ENCODE data around the gene CISH.

Gene CISH

DNA sequence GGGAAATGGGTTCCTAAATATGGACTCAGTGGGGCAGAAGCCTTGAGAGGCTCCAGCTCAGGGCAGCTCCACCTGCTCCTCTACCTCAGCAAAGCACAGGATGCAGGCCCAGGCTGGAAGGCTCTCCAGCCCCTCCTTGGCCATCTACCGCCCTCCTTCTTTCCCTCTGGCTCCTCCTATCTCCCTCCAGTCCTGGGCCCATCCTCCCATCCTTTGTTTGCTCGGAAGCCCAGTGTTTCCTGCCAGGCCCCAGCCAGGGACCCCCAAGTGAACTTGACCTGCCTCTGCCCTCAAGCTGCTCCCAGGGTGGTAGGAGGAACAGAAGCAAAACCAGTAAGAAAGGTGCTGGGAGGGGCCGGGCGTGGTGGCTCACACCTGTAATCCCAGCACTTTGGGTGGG, 25.4 kb upstream of the CISH start:
- DNase-seq, result no peak

DNA sequence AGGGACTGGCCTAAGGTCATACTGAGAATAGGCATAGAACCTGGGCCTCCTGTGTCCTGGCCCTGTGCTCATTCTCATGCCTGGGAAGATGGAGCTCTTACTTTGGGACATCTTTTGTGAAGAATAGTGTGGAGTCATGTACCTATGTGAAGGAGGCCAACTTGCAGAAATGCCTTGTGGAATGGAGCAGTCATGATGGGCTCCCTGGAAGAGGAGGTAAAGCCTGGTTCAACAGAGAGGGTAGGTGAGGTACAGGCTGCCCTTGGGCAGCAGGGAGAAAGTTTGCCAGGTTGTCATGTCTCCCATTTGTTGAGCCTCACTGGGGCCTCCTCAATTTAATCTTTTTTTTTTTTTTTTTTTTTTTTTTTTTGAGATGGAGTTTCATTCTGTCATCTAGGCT, 23.5 kb upstream of the CISH start:
- DNase-seq, result no peak

GRCh38 chr3:50633230-50633790, 21.7 kb upstream of the CISH start:
- DNase-seq, result no peak

DNA sequence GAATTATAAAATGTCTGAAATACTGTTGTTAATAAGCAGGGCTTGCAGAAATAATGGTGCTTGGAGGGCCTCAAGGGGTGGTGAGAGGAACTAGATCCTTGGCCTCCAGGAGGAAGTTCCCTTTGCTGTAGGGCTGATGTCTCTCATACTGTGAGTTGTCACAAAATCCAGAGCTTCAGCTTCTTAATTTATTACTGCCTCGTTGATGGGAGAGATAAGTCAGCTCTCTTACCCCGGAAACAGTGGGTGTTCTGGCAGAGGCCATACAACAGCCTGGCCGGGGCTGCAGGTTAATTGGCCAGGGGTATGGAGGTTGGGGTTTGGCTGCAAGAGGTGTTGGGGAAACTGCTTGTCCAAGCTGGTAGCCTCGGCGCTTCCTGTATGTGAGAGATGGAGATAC, 20.9 kb upstream of the CISH start:
- peak in 1 of 5 donors; percentile 32 for DNase-seq

GRCh38 chr3:50630877-50631276, 19.3 kb upstream of the CISH start:
- no peak for DNase-seq

- no peak for DNase-seq
Observed at GRCh38 chr3:50630394-50630793, 18.8 kb upstream of the CISH start.

GRCh38 chr3:50628601-50629000, 17.0 kb upstream of the CISH start:
- no peak for DNase-seq

- DNase-seq, result peak in 1 of 5 donors; percentile 30
Observed at GRCh38 chr3:50627407-50628051, 16.0 kb upstream of the CISH start.

GRCh38 chr3:50626401-50626800, 14.8 kb upstream of the CISH start:
- DNase-seq, result no peak

DNA sequence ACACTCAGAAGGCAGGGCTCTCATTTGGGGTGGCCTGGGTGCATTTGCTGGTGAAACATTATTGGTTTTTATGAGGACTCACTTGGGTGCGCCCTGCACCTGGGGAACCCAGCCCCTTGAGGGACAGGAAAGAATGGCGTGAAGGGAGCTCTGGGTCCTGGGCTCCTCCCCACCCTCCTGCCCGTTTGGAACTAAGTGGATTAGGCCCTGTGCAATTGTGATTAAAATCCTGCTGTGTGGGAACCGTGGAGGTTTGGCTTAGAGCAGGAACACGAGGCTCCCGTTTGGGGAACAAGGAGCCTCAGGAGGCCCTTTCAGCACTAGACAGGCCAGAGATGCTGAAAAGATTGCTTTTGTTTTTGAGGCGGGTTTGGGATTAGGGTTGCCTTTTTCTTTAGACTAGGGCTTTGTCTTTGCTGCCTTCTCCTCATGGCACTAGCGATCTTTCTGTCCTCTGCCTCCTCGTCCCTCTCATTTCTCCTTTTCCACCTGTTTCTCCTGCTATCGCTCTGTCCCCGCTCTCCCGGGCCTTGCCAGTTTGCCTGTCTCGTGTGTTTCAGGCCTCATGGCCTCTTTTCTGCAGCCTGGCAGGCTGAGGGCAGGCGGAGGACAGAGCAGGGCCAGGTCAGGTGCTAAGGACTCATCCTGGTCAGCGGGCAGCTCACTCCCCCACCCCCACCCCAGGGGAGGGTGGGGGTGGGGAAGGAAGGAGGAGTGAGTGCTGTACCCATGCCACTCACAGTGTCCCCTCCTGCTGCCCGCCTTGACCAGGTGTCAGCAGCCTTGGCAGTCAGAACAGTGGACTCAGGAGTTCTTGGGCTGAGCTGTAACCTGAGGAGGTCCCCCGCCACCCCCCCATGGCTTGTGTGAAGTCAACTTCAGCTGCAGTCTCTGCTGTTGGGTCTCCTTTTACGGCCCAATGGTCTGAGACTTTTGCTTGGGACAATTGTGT, 13.9 kb upstream of the CISH start:
- DNase-seq, result no peak

DNA sequence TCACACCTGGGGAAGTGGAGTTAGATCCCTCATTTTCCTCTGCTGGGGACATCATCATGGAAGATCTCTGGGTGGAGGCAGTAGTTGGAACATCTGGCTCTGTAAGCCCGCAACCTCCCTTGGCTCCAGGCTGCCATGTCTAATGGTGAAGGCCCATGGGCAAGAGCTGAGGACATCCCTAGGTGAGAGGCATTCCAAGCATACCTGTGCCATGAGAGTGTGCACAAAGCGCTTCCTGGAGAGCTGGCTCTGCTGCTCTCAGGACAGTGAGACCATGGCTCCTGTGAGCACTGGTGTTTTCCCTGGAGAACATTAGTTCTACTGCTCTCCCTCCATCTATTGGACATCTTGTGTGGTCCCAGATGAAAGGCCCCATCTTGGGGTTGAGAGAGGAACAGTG, 13.1 kb upstream of the CISH start:
- no peak for DNase-seq

GRCh38 chr3:50623840-50624474, 12.4 kb upstream of the CISH start:
- DNase-seq, result peak in 1 of 5 donors; percentile 86

GRCh38 chr3:50622881-50623280, 11.3 kb upstream of the CISH start:
- DNase-seq, result no peak

GRCh38 chr3:50620820-50621219, 9.2 kb upstream of the CISH start:
- no peak for DNase-seq

DNA sequence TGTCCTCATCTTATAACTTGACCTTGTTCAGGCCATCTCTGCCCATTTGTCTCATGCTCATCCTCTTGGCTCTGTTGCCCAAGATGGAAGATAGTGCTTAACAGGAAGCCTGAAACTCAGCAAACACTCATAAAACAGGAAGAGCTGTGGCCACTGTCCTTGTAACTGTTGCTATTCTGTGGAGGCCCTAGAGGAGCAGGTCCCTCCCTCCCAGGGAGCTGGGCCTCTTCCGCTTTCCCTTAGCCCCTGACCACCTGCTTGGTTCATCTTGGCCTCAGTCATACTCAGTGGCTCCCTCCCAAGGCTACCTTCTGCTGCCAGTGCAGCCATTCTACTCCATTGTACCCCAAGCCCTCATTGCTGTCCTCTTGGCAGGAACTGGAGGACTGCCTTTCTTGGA, 8.8 kb upstream of the CISH start:
- DNase-seq, result peak in 1 of 5 donors; percentile 67

DNA sequence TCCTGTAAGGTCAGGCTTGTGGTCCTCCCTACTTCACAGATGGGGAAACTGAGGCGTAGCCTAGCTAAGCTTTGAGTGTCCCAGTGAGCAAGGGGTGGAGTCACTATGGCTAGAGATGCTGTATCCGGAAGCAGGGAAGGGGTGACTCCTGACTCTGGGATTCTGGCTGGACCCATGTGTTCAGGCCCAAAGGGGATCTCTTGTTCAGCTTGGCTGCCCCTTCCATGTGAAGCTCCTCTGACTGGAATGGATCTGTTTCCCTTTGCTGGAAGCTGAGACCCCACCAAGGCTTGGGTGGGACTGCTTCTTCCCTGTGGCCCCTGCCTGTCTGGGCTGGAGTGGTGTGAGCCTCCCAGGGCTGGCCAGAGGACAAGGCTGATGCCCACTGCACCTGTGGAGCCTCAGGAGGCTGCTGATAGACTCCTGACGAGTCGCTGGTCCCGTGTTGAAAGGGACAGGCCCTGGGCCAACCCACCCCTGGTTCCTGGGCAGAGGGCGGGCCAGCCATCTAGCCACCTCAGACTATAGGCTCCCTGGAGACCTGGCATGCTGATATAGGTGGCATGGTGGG, 6.4 kb upstream of the CISH start:
- DNase-seq, result peak in 1 of 5 donors; percentile 57

DNA sequence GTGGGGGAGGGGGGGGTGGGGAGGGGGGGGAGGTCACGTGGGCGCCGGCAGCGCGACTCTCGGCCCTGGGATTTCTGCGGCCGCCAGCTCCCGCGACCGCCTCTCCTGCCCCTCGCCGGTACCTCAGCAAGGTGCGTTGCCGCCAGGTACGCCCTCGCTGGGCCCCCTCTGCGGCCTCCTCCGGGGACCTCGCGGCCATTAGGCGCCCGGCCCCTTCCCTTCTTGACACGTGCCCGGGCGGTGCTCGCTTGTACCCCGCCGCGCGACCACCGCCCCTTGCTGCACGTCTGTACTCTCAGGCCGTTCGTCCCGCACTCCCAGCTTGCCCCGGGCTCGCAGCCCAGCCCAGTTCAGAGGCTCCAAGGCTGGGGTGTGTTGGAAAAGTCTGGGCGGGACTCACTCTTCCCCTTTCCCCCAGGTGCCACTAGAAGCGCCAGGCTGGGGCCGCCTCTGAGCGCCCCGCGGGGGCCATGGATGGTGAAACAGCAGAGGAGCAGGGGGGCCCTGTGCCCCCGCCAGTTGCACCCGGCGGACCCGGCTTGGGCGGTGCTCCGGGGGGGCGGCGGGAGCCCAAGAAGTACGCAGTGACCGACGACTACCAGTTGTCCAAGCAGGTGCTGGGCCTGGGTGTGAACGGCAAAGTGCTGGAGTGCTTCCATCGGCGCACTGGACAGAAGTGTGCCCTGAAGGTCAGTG, 5.7 kb upstream of the CISH start, which contains the start of gene MAPKAPK3:
Gene MAPKAPK3, plus strand, starts transcription at position 56 of the 696 bp plus-strand sequence. Its CDS starts 415 bp downstream, at position 471.
- DNase-seq, result peak in 2 of 5 donors; percentile 23 to 30

- DNase-seq, result peak; percentile 88 to 95 (median 92)
Observed at GRCh38 chr3:50616770-50617095, 5.2 kb upstream of the CISH start.

DNA sequence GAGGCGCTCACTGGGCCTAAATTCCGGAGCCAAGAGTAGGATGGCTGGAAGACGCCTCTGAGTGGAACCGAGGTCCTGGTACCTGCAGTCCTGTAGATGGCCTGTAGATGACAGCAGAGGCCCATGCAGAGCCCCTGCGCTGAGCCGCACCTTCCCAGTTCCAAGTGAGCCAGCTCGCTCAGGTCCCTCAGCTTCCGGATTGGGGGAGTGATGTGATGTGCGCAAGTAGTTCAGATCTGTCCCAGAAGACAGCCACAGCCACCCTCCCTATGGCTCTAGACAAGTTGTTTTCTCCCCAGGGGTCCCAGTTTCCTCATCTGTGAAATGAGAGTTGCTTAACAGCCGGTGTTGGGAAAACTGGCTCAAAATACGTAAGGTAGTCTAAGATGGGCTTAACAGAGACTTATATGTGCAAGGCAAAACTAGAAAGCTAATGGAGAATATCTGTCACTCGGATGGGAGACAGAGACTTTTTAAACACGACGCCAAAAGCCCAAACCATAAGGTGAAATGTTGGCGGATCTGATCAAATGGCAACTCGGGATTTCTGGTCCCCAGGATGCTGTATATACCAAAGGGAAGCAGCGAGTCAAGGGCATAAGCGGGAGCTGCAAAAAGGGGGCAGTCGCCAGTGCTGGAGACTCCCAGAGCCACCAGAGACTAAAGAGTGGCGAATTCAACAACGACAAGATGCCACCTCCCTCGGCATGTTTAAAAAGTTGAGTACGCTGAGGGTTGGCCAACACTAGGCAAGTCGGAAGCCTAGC, 4.6 kb upstream of the CISH start:
- DNase-seq, result peak; percentile 69 to 84 (median 76)

DNA sequence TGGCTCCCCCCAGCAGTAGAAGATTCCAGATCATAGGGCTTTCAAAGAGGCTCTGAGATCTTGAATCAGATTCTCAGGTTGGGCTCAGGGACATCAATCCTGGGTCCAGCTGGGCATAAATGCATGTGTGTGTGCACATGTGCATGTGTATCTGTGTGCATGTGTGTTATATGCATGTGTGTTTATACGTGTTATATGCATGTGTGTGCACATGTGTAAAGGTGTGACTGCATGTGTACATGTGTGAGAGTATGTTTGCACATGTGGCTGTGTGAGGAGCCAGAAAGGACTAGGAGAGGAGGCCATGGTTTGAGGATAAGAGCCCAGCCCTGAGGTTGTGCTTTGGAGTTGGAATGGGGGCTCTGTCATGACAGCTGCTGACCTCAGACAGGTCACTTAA, 3.6 kb upstream of the CISH start:
- DNase-seq, result no peak
